Measurements from ENCODE around the gene FOXJ1.

FOXJ1 gene

GRCh38 chr17:76138896-76139752 lies 1.9 kb downstream of the FOXJ1 start:
- Histone ChIP-seq H3K4me3 (replicated peaks; ENCODE audit: insufficient read depth, low read length) (no peak overlapping the region), H3K27ac (replicated peaks) (no peak overlapping the region), H3K27me3 (ENCODE audit: insufficient read depth, poor library complexity, severe bottlenecking) (peaks cover 26% of the 10 kb centered on the region)
- TF ChIP-seq, protein P1, sequence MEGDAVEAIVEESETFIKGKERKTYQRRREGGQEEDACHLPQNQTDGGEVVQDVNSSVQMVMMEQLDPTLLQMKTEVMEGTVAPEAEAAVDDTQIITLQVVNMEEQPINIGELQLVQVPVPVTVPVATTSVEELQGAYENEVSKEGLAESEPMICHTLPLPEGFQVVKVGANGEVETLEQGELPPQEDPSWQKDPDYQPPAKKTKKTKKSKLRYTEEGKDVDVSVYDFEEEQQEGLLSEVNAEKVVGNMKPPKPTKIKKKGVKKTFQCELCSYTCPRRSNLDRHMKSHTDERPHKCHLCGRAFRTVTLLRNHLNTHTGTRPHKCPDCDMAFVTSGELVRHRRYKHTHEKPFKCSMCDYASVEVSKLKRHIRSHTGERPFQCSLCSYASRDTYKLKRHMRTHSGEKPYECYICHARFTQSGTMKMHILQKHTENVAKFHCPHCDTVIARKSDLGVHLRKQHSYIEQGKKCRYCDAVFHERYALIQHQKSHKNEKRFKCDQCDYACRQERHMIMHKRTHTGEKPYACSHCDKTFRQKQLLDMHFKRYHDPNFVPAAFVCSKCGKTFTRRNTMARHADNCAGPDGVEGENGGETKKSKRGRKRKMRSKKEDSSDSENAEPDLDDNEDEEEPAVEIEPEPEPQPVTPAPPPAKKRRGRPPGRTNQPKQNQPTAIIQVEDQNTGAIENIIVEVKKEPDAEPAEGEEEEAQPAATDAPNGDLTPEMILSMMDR (IDR thresholded peaks at IDR 0.05; ENCODE audit: insufficient read depth, low read length): no peak
- TF ChIP-seq REST (IDR thresholded peaks at IDR 0.05; ENCODE audit: insufficient replicate concordance, low read depth): no peak
- no peak for TF ChIP-seq GABPA (IDR thresholded peaks at IDR 0.05; ENCODE audit: low read depth)
- no peak for TF ChIP-seq POLR2AphosphoS5 (IDR thresholded peaks at IDR 0.05; ENCODE audit: low read depth)
- no peak for TF ChIP-seq SPI1 (IDR thresholded peaks at IDR 0.05; ENCODE audit: borderline replicate concordance, low read depth)
- no peak for DNase-seq (ENCODE audit: low read depth in 1 of 2, low spot score in 1 of 2)

GRCh38 chr17:76138234-76138895 lies 2.7 kb downstream of the FOXJ1 start:
- H3K4me3 ChIP-seq (replicated peaks; ENCODE audit: insufficient read depth, low read length): no peak overlapping the region
- H3K27ac ChIP-seq (replicated peaks): no peak overlapping the region
- TF ChIP-seq SPI1 (IDR thresholded peaks at IDR 0.05; ENCODE audit: borderline replicate concordance, low read depth): no peak
- TF ChIP-seq, protein P1 (IDR thresholded peaks at IDR 0.05; ENCODE audit: insufficient read depth, low read length): no peak
- TF ChIP-seq REST (IDR thresholded peaks at IDR 0.05; ENCODE audit: insufficient replicate concordance, low read depth): no peak
- no peak for TF ChIP-seq POLR2AphosphoS5 (IDR thresholded peaks at IDR 0.05; ENCODE audit: low read depth)
- no peak for TF ChIP-seq GABPA (IDR thresholded peaks at IDR 0.05; ENCODE audit: low read depth)
- no peak for DNase-seq (ENCODE audit: low read depth in 1 of 2, low spot score in 1 of 2)
- H3K27me3 ChIP-seq (ENCODE audit: insufficient read depth, poor library complexity, severe bottlenecking): peaks cover 26% of the 10 kb centered on the region

GRCh38 chr17:76137351-76138233 lies 3.5 kb downstream of the FOXJ1 start:
- DNase-seq (ENCODE audit: low read depth in 1 of 2, low spot score in 1 of 2): no peak
- Histone ChIP-seq H3K4me3 (replicated peaks; ENCODE audit: insufficient read depth, low read length) (no peak overlapping the region), H3K27me3 (ENCODE audit: insufficient read depth, poor library complexity, severe bottlenecking) (peaks cover 26% of the 10 kb centered on the region), H3K27ac (replicated peaks) (no peak overlapping the region)
- TF ChIP-seq GABPA (IDR thresholded peaks at IDR 0.05; ENCODE audit: low read depth) (no peak), REST (IDR thresholded peaks at IDR 0.05; ENCODE audit: insufficient replicate concordance, low read depth) (no peak), SPI1 (IDR thresholded peaks at IDR 0.05; ENCODE audit: borderline replicate concordance, low read depth) (no peak), POLR2AphosphoS5 (IDR thresholded peaks at IDR 0.05; ENCODE audit: low read depth) (no peak)
- TF ChIP-seq, protein P1 (IDR thresholded peaks at IDR 0.05; ENCODE audit: insufficient read depth, low read length): no peak

Data from HL-60 (cell line).